K562 (cell line): ENCODE data around the gene TTLL3. TPM values are rescaled to one million over a fixed set of nuclear protein-coding genes. Genes with fewer than 3 reads are reported as not detected.

Experiments used
- ATAC-seq: fragments of 200-7000 bp; cut with Tn5 transposase; 3 replicates; pipeline ENCODE4 v1.9.1; 2020; ENCODE audit warnings: moderate library complexity
- BruUV-seq: library from RNA; stranded (reverse); fragments of 400-500 nt; replicated peaks from 2 replicates; lab custom pipeline; 2021; lab: Mats Ljungman, UMichigan
- CTCF ChIA-PET: fragments of 300-600 bp; formaldehyde crosslinking; extraction: SDS; loops from one replicate; lab custom pipeline; 2021; ENCODE audit warnings: low intra/inter-chr PET ratio; lab: Yijun Ruan, JAX
- POLR2A ChIA-PET: fragments of 300-600, 350-650 bp; sonication (Branson Sonifier 250); formaldehyde crosslinking; extraction: SDS; loops from one replicate; lab custom pipeline; 2021; ENCODE audit warnings: antibody characterized with exemption, inconsistent platforms; lab: Yijun Ruan, JAX
- DNase-seq, 4 experiments: peaks; one replicate each; pipeline versions ENCODE4 v3.0.0 to v3.0.0-alpha.2; 2011 to 2018; ENCODE audit warnings: low spot score in 3 of 4, mixed read lengths in 3 of 4; ENCODE audit errors: extremely low read depth in 1 of 4
- FAIRE-seq: peaks from 2 replicates; lab custom pipeline; 2011; peaks lifted over from hg19 to GRCh38; lab: Jason Lieb, UNC
- H2AFZ ChIP-seq: 2 replicates; pipeline ENCODE4 v1.6.0; 2011; ENCODE audit warnings: low read depth, low read length, control low read depth, inconsistent platforms
- H3K27ac ChIP-seq: fragments of 200-600 bp; 3 replicates; pipeline ENCODE4 v1.8.0; 2011; ENCODE audit warnings: low read depth, mild to moderate bottlenecking, control low read depth, inconsistent platforms, low read length, moderate library complexity, mixed read lengths; ENCODE audit errors: extremely low read depth
- H3K27me3 ChIP-seq, 2 experiments: fragments of 300-600 bp in 1 of 2; 2 replicates in 1 of 2; 3 replicates in 1 of 2; pipeline versions ENCODE4 v1.6.0 to v1.8.0; 2011; ENCODE audit warnings: inconsistent platforms in 2 of 2, low read length in 2 of 2, mild to moderate bottlenecking in 1 of 2, mixed read lengths in 1 of 2, moderate library complexity in 1 of 2; ENCODE audit not compliant: control insufficient read depth in 2 of 2, insufficient read depth in 2 of 2
- H3K36me3 ChIP-seq: fragments of 300-600 bp; 3 replicates; pipeline ENCODE4 v1.8.0; 2011; ENCODE audit warnings: mild to moderate bottlenecking, low read length, inconsistent platforms; ENCODE audit not compliant: control insufficient read depth, insufficient read depth
- H3K4me1 ChIP-seq, 2 experiments: fragments of 200-600 bp in 1 of 2; replicated peaks in 1 of 2; 2 replicates in 1 of 2; 3 replicates in 1 of 2; pipeline versions ENCODE4 v1.5.1 to v1.8.0; 2011; ENCODE audit warnings: inconsistent platforms in 2 of 2, low read length in 2 of 2, mild to moderate bottlenecking in 1 of 2, mixed read lengths in 1 of 2, moderate library complexity in 1 of 2; ENCODE audit not compliant: control insufficient read depth in 2 of 2, insufficient read depth in 2 of 2
- H3K4me2 ChIP-seq: 2 replicates; pipeline ENCODE4 v1.6.1; 2011; ENCODE audit warnings: low read length, control low read depth, inconsistent platforms, mixed read lengths; ENCODE audit not compliant: insufficient read depth
- H3K4me3 ChIP-seq: fragments of 200-600 bp; sonication (generic), shearing (Covaris generic); 2 replicates; pipeline ENCODE4 v1.5.1; 2016; ENCODE audit warnings: control low read depth, inconsistent platforms
- H3K79me2 ChIP-seq: fragments of 200-600 bp; 3 replicates; pipeline ENCODE4 v1.8.0; 2011; ENCODE audit warnings: low read length, inconsistent platforms; ENCODE audit not compliant: control insufficient read depth, insufficient read depth
- H3K9ac ChIP-seq, 2 experiments: 2 replicates each; pipeline versions ENCODE4 v1.6.0 to v1.6.1; 2011; ENCODE audit warnings: low read depth in 2 of 2, low read length in 2 of 2, control low read depth in 1 of 2, inconsistent platforms in 1 of 2, mild to moderate bottlenecking in 1 of 2, mixed read lengths in 1 of 2; ENCODE audit not compliant: insufficient read depth in 1 of 2
- H3K9me1 ChIP-seq: one replicate; pipeline ENCODE4 v1.6.0; 2011; ENCODE audit warnings: inconsistent platforms, mild to moderate bottlenecking, low read length, moderate library complexity; ENCODE audit not compliant: control insufficient read depth, insufficient read depth
- H3K9me3 ChIP-seq: replicated peaks from 2 replicates; pipeline ENCODE4 v1.5.1; 2011; ENCODE audit warnings: low read depth, low read length, inconsistent platforms; ENCODE audit not compliant: control insufficient read depth, insufficient read depth
- H4K20me1 ChIP-seq: replicated peaks from 2 replicates; pipeline ENCODE4 v1.6.1; 2011; ENCODE audit warnings: low read length, inconsistent platforms, mixed read lengths; ENCODE audit not compliant: control insufficient read depth, insufficient read depth
- CLOCK ChIP-seq: fragments of 250-450 bp; sonication (Bioruptor Pico); IDR thresholded peaks from 2 replicates; pipeline ENCODE4 v1.4.0; 2020; ENCODE audit warnings: mild to moderate bottlenecking, moderate library complexity, borderline replicate concordance
- DACH1 ChIP-seq: fragments of 450-650 bp; IDR thresholded peaks from 2 replicates; pipeline ENCODE4 v1.6.1; 2018; ENCODE audit not compliant: partially characterized antibody
- ELF2 ChIP-seq: fragments of 250-450 bp; sonication (Bioruptor Pico); IDR thresholded peaks from 2 replicates; pipeline ENCODE4 v1.5.0; 2021; ENCODE audit warnings: mild to moderate bottlenecking
- ELF4 ChIP-seq: fragments of 450-650 bp; formaldehyde crosslinking; IDR thresholded peaks from 2 replicates; pipeline ENCODE4 v1.4.0; 2022; ENCODE audit warnings: missing genetic modification characterization
- GTF2E2 ChIP-seq: fragments of 200-800 bp; sonication (Bioruptor generic); IDR thresholded peaks from 2 replicates; pipeline ENCODE4 v1.6.1; 2016; ENCODE audit warnings: missing genetic modification characterization, missing compliant biosample characterization
- MEF2A ChIP-seq: IDR thresholded peaks from 2 replicates; pipeline ENCODE4 v1.6.1; 2011; ENCODE audit warnings: low read depth, mild to moderate bottlenecking, low read length, moderate library complexity; ENCODE audit not compliant: control insufficient read depth
- MIER1 ChIP-seq: fragments of 450-650 bp; IDR thresholded peaks from 2 replicates; pipeline ENCODE4 v1.6.1; 2016; ENCODE audit warnings: antibody characterized with exemption, mild to moderate bottlenecking, low read depth
- NFRKB ChIP-seq: fragments of 450-650 bp; IDR thresholded peaks from 2 replicates; pipeline ENCODE4 v1.6.1; 2016; ENCODE audit warnings: low read depth
- PHB2 ChIP-seq: fragments of 450-650 bp; IDR thresholded peaks from 2 replicates; pipeline ENCODE4 v1.6.1; 2017; ENCODE audit warnings: low read depth
- RREB1 ChIP-seq: fragments of 250-450 bp; sonication (Bioruptor Pico); IDR thresholded peaks from 2 replicates; pipeline ENCODE4 v1.4.0; 2020
- TBL1XR1 ChIP-seq, 2 experiments: IDR thresholded peaks; 2 replicates each; pipeline ENCODE4 v1.6.1; 2012; ENCODE audit warnings: improper control_type of control experiment in 2 of 2, low read length in 2 of 2, mild to moderate bottlenecking in 1 of 2
- ZFX ChIP-seq: sonication (generic); formaldehyde crosslinking; IDR thresholded peaks from 2 replicates; pipeline ENCODE4 v1.8.0; 2022; ENCODE audit warnings: mild to moderate bottlenecking, missing genetic modification reagents, moderate library complexity
- ZNF212 ChIP-seq: fragments of 450-650 bp; formaldehyde crosslinking; IDR thresholded peaks from 2 replicates; pipeline ENCODE4 v1.4.0; 2020; ENCODE audit warnings: mild to moderate bottlenecking
- ZNF24 ChIP-seq: fragments of 450-650 bp; IDR thresholded peaks from 2 replicates; pipeline ENCODE4 v1.6.1; 2016
- WGBS: fragments of 100-300 bp; shearing (Covaris generic); methylation state at CpG from one replicate; pipeline ENCODE4 v1.1.6; 2016; ENCODE audit warnings: low coverage, mixed read lengths; ENCODE audit not compliant: insufficient coverage; ENCODE audit errors: missing lambda C conversion rate; 5-methylcytosine and 5-hydroxymethylcytosine counted together
- in situ Hi-C: fragments of 300-500 bp; cut with MboI; formaldehyde crosslinking; loops from 4 replicates; pipeline ENCODE4 v1.15.0; 2018; ENCODE audit warnings: inconsistent platforms, mixed read lengths
- intact Hi-C: fragments of 100-400 bp; cut with micrococcal nuclease; formaldehyde crosslinking; loops from 2 replicates; pipeline ENCODE4 v1.14.2; 2022
- polyA plus RNA-seq, 8 experiments: library from polyadenylated mRNA; depleted of rRNA in 4 of 8; stranded (reverse) in 5 of 8; unstranded in 3 of 8; fragments of >200 nt; fragmentation: Nextera tagmentation in 2 of 8; fragmentation: Illumina TruSeq in 1 of 8; extraction: Ambion mirVana in 2 of 8; extraction: Trizol in 1 of 8; gene quantifications; 2 replicates each; pipeline versions ENCODE4 v1.2.1 to v1.2.3, GENCODE V29; 2011 to 2014; ENCODE audit warnings: inconsistent platforms in 1 of 8, missing spikeins in 1 of 8
- total RNA-seq, 7 experiments: library from RNA; depleted of rRNA in 6 of 7; stranded (reverse); fragments of >200 nt in 6 of 7; fragmentation: Illumina TruSeq in 2 of 7; extraction: Trizol in 2 of 7; gene quantifications; 2 replicates each; pipeline versions ENCODE4 v1.2.1 to v1.2.3, GENCODE V29; 2011 to 2021; ENCODE audit warnings: low replicate concordance in 1 of 7

The TTLL3 gene
- total and polyA plus RNA-seq, 9 of the 15 experiments (the other 6 are each of a cell fraction or from before 2014, with no cell fraction given): 8.9 to 106 (median 33.2) TPM

- FAIRE-seq (no peak), ATAC-seq (no peak), DNase-seq (no peak)
- Histone ChIP-seq H3K36me3 (no peaks in the 10 kb centered on the region), H3K9ac (no peak overlapping the region), H4K20me1 (no peaks in the 10 kb centered on the region), H3K4me2 (peak overlapping the region; percentile 61), H3K27ac (peak overlapping the region; percentile 21; the same call in 1 of the 3 replicates), H3K9me3 (no peaks in the 10 kb centered on the region), H3K4me1 (peaks cover 8 to 33% of the 10 kb centered on the region in 2 experiments; a peak in 4 of 5 replicates), H3K9me1 (no peaks in the 10 kb centered on the region), H2AFZ (peak overlapping the region; percentile 73), H3K27me3 (no peaks in the 10 kb centered on the region), H3K4me3 (no peak overlapping the region), H3K79me2 (no peaks in the 10 kb centered on the region)
- 51% methylated on average over 7 of the region's 7 CpGs for WGBS
- in situ Hi-C loops: no loop called here
- no TSS peak for BruUV-seq
- POLR2A ChIA-PET: interaction anchor here (0.6 to 2.4 kb wide), 12 partner anchors 8 to 487 kb away, joined by 3 to 10 read pairs (median 4); no protein-coding TSS in a partner anchor
- intact Hi-C loops: no loop called here
- CTCF ChIA-PET: no interaction called here
- TF ChIP-seq MEF2A: peak; percentile 41; the same call in 1 of the 2 replicates
- TF ChIP-seq ELF4 (CRISPR knock-in tag): 0 out of 2 replicates have a peak, but pooled peaks have one; percentile 35
- TF ChIP-seq RREB1 (CRISPR knock-in tag): 0 out of 2 replicates have a peak, but pooled peaks have one; percentile 12
- peak; percentile 47; the same call in 1 of the 2 replicates for TF ChIP-seq GTF2E2 (tag)
- TF ChIP-seq ELF2 (CRISPR knock-in tag): no peak
- TF ChIP-seq MIER1: no peak
- TF ChIP-seq TBL1XR1 (IDR thresholded peaks at IDR 0.05; ENCODE audit: low read length in 2 of 2): no peak
- 0 out of 2 replicates have a peak, but pooled peaks have one; percentile 29 for TF ChIP-seq PHB2
- no peak for TF ChIP-seq ZNF212 (CRISPR knock-in tag)
- peak; percentile 35 for TF ChIP-seq DACH1
- peak; percentile 31; the same call in 1 of the 2 replicates for TF ChIP-seq ZFX (CRISPR knock-in tag)
- peak; percentile 89 for TF ChIP-seq ZNF24
- TF ChIP-seq NFRKB: 0 out of 2 replicates have a peak, but pooled peaks have one; percentile 21
- TF ChIP-seq CLOCK (CRISPR knock-in tag): 0 out of 2 replicates have a peak, but pooled peaks have one; percentile 18
Measured at GRCh38 chr3:9883706-9884554, 73.9 kb downstream of the TTLL3 start.
